OCI-LY3 (cell line): Measurements from ENCODE around the gene RAD18.

Source experiments
- EZH2phosphoT487 ChIP-seq: fragments of 200-600 bp; shearing (Covaris generic); IDR thresholded peaks from 2 replicates; pipeline ENCODE4 v1.6.1; 2018; ENCODE audit warnings: antibody characterized with exemption, mixed run types, low read depth
- TF ChIP-seq, protein P1 (sequence below): fragments of 200-600, 300-600 bp; sonication (generic); IDR thresholded peaks from 2 replicates; pipeline ENCODE4 v1.5.1; 2014; ENCODE audit warnings: antibody characterized with exemption, low read length, low read depth

- TF ChIP-seq, protein P1, sequence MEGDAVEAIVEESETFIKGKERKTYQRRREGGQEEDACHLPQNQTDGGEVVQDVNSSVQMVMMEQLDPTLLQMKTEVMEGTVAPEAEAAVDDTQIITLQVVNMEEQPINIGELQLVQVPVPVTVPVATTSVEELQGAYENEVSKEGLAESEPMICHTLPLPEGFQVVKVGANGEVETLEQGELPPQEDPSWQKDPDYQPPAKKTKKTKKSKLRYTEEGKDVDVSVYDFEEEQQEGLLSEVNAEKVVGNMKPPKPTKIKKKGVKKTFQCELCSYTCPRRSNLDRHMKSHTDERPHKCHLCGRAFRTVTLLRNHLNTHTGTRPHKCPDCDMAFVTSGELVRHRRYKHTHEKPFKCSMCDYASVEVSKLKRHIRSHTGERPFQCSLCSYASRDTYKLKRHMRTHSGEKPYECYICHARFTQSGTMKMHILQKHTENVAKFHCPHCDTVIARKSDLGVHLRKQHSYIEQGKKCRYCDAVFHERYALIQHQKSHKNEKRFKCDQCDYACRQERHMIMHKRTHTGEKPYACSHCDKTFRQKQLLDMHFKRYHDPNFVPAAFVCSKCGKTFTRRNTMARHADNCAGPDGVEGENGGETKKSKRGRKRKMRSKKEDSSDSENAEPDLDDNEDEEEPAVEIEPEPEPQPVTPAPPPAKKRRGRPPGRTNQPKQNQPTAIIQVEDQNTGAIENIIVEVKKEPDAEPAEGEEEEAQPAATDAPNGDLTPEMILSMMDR: no peak
- TF ChIP-seq EZH2phosphoT487: no peak
Measured at GRCh38 chr3:8846176-8846575, 117.1 kb downstream of the RAD18 start.
